Liver (tissue), 9 donors: ENCODE measurements around the gene CCDC12. TPM values are rescaled to one million over a fixed set of nuclear protein-coding genes. Genes with fewer than 3 reads are reported as not detected.

Source experiments
- DNase-seq: peaks from one replicate; pipeline ENCODE4 v3.0.0-alpha.2; 2017; ENCODE audit warnings: low spot score
- H3K27ac ChIP-seq, 2 donors: one replicate each; pipeline ENCODE4 v1.7.0; 2013; ENCODE audit warnings: inconsistent platforms in 2 of 2, low read length in 2 of 2, control low read depth in 1 of 2, low read depth in 1 of 2, mild to moderate bottlenecking in 1 of 2
- H3K27me3 ChIP-seq, 4 donors: one replicate each; pipeline versions ENCODE4 v1.6.1 to v1.7.0; 2013; ENCODE audit warnings: low read length in 3 of 4, inconsistent platforms in 1 of 4, mild to moderate bottlenecking in 1 of 4, moderate library complexity in 1 of 4; ENCODE audit not compliant: control insufficient read depth in 4 of 4, insufficient read depth in 4 of 4
- H3K36me3 ChIP-seq, 4 donors: one replicate each; pipeline versions ENCODE4 v1.6.1 to v1.7.0; 2013; ENCODE audit warnings: low read length in 3 of 4, mild to moderate bottlenecking in 3 of 4, low read depth in 1 of 4, moderate library complexity in 1 of 4; ENCODE audit not compliant: control insufficient read depth in 4 of 4, insufficient read depth in 3 of 4
- H3K4me1 ChIP-seq, 4 donors: one replicate each; pipeline versions ENCODE4 v1.6.1 to v1.7.0; 2013; ENCODE audit warnings: low read length in 3 of 4, mild to moderate bottlenecking in 3 of 4, moderate library complexity in 1 of 4; ENCODE audit not compliant: control insufficient read depth in 4 of 4, insufficient read depth in 4 of 4
- H3K4me3 ChIP-seq, 3 donors: one replicate each; pipeline versions ENCODE4 v1.6.1 to v1.7.0; 2013; ENCODE audit warnings: low read length in 3 of 3, control low read depth in 1 of 3, low read depth in 1 of 3, mild to moderate bottlenecking in 1 of 3
- H3K9ac ChIP-seq, 2 donors: one replicate each; pipeline ENCODE4 v1.7.0; 2013; ENCODE audit warnings: low read length in 2 of 2, mild to moderate bottlenecking in 2 of 2, moderate library complexity in 2 of 2, control low read depth in 1 of 2, low read depth in 1 of 2
- H3K9me3 ChIP-seq, 4 donors: one replicate each; pipeline versions ENCODE4 v1.6.1 to v1.7.0; 2013; ENCODE audit warnings: low read length in 3 of 4; ENCODE audit not compliant: control insufficient read depth in 4 of 4
- EGR1 ChIP-seq, 2 donors: IDR thresholded peaks; 2 replicates each; pipeline ENCODE4 v1.6.1; 2016 to 2018; ENCODE audit warnings: antibody characterized with exemption in 2 of 2, low read depth in 2 of 2
- FOXA1 ChIP-seq: IDR thresholded peaks from 2 replicates; pipeline ENCODE4 v1.6.1; 2016; ENCODE audit warnings: antibody characterized with exemption
- FOXA2 ChIP-seq: IDR thresholded peaks from 2 replicates; pipeline ENCODE4 v1.6.1; 2016; ENCODE audit warnings: antibody characterized with exemption
- GABPA ChIP-seq, 2 donors: IDR thresholded peaks in 1 of 2; conservative IDR thresholded peaks in 1 of 2; 2 replicates each; pipeline ENCODE4 v1.6.1; 2016; ENCODE audit warnings: antibody characterized with exemption in 2 of 2, mild to moderate bottlenecking in 1 of 2, moderate library complexity in 1 of 2
- HNF4A ChIP-seq, 2 donors: conservative IDR thresholded peaks; 2 replicates each; pipeline ENCODE4 v1.6.1; 2016; ENCODE audit warnings: antibody characterized with exemption in 2 of 2, mild to moderate bottlenecking in 2 of 2
- HNF4G ChIP-seq: IDR thresholded peaks from 2 replicates; pipeline ENCODE4 v1.6.1; 2016; ENCODE audit warnings: antibody characterized with exemption
- JUND ChIP-seq, 2 donors: IDR thresholded peaks; 2 replicates each; pipeline ENCODE4 v1.6.1; 2016; ENCODE audit warnings: antibody characterized with exemption in 2 of 2
- MAX ChIP-seq: IDR thresholded peaks from 2 replicates; pipeline ENCODE4 v1.6.1; 2016; ENCODE audit warnings: antibody characterized with exemption
- NR2F2 ChIP-seq: IDR thresholded peaks from 2 replicates; pipeline ENCODE4 v1.6.1; 2016; ENCODE audit warnings: antibody characterized with exemption
- RAD21 ChIP-seq, 2 donors: IDR thresholded peaks; 2 replicates each; pipeline ENCODE4 v1.6.1; 2016; ENCODE audit warnings: antibody characterized with exemption in 2 of 2, mild to moderate bottlenecking in 2 of 2
- SP1 ChIP-seq: IDR thresholded peaks from 2 replicates; pipeline ENCODE4 v1.6.1; 2018; ENCODE audit warnings: antibody characterized with exemption, mild to moderate bottlenecking
- TAF1 ChIP-seq: conservative IDR thresholded peaks from 2 replicates; pipeline ENCODE4 v1.6.1; 2016; ENCODE audit warnings: antibody characterized with exemption, mild to moderate bottlenecking
- YY1 ChIP-seq: IDR thresholded peaks from 2 replicates; pipeline ENCODE4 v1.6.1; 2016; ENCODE audit warnings: antibody characterized with exemption, mild to moderate bottlenecking
- ZBTB33 ChIP-seq: IDR thresholded peaks from 2 replicates; pipeline ENCODE4 v1.6.1; 2016; ENCODE audit warnings: antibody characterized with exemption
- WGBS: extraction: QIAGEN DNeasy Blood & Tissue Kit; methylation state at CpG from one replicate; pipeline ENCODE4 v1.1.7; 2013; 5-methylcytosine and 5-hydroxymethylcytosine counted together
- polyA plus RNA-seq, 2 donors: library from polyadenylated mRNA; stranded (reverse) in 1 of 2; unstranded in 1 of 2; fragments of 200-250 nt in 1 of 2; fragments of >200 nt in 1 of 2; fragmentation: Nextera tagmentation in 1 of 2; extraction: Ambion mirVana in 1 of 2; gene quantifications; one replicate each; pipeline versions ENCODE4 v1.2.1 to v1.2.3, GENCODE V29; 2013 to 2015
- total RNA-seq, 2 donors: library from RNA; depleted of rRNA; stranded (reverse); fragments of >200 nt; gene quantifications; one replicate each; pipeline ENCODE4 v1.2.3, GENCODE V29; 2014
- TF ChIP-seq, protein P1 (sequence below): IDR thresholded peaks from 2 replicates; pipeline ENCODE4 v1.6.1; 2016; ENCODE audit warnings: antibody characterized with exemption, mild to moderate bottlenecking
- TF ChIP-seq, protein P2 (sequence below): IDR thresholded peaks from 2 replicates; pipeline ENCODE4 v1.6.1; 2016; ENCODE audit warnings: antibody characterized with exemption
- donor health status: healthy.
- donor health status: healthy.
- donor health status: healthy.
- donor health status: healthy.
- donor health status: healthy.

CCDC12 gene
- total and polyA plus RNA-seq, 4 donors, result 8.5 to 35.1 (median 26.6) TPM

DNA sequence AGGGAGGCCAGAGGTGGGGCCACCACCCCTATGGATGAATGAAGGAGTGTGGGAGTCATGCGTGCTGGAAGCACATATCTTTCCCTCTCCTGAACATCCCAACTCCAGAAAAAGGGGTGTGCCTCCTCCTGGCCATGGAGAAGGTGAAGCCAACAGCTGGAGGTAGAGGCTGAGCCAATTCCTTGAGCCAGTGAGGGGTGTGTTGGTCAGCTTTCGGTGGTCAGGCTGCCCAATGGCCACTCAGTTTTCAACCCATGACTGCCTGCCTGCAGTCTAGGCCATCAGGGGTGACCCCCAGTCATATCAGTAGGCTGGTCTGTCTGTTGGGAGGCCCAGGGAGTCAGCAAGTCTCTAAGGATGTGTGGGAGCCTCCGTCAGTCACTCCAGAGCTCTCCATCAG, 85.4 kb downstream of the CCDC12 start (continued):
- TF ChIP-seq, protein P1, sequence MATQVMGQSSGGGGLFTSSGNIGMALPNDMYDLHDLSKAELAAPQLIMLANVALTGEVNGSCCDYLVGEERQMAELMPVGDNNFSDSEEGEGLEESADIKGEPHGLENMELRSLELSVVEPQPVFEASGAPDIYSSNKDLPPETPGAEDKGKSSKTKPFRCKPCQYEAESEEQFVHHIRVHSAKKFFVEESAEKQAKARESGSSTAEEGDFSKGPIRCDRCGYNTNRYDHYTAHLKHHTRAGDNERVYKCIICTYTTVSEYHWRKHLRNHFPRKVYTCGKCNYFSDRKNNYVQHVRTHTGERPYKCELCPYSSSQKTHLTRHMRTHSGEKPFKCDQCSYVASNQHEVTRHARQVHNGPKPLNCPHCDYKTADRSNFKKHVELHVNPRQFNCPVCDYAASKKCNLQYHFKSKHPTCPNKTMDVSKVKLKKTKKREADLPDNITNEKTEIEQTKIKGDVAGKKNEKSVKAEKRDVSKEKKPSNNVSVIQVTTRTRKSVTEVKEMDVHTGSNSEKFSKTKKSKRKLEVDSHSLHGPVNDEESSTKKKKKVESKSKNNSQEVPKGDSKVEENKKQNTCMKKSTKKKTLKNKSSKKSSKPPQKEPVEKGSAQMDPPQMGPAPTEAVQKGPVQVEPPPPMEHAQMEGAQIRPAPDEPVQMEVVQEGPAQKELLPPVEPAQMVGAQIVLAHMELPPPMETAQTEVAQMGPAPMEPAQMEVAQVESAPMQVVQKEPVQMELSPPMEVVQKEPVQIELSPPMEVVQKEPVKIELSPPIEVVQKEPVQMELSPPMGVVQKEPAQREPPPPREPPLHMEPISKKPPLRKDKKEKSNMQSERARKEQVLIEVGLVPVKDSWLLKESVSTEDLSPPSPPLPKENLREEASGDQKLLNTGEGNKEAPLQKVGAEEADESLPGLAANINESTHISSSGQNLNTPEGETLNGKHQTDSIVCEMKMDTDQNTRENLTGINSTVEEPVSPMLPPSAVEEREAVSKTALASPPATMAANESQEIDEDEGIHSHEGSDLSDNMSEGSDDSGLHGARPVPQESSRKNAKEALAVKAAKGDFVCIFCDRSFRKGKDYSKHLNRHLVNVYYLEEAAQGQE, result no peak
- no peak for TF ChIP-seq HNF4A (conservative IDR thresholded peaks at IDR 0.05)
- no peak for TF ChIP-seq MAX
- TF ChIP-seq TAF1, result no peak
- TF ChIP-seq SP1, result no peak
- TF ChIP-seq HNF4G, result no peak
- TF ChIP-seq FOXA1, result no peak
- TF ChIP-seq EGR1 (IDR thresholded peaks at IDR 0.05; ENCODE audit: low read depth in 2 of 2), result no peak
- TF ChIP-seq RAD21 (IDR thresholded peaks at IDR 0.05), result no peak
- no peak for TF ChIP-seq JUND (IDR thresholded peaks at IDR 0.05)
- no peak for TF ChIP-seq GABPA (IDR thresholded peaks at IDR 0.05 in 1 of 2, conservative IDR thresholded peaks at IDR 0.05 in 1 of 2)

DNA sequence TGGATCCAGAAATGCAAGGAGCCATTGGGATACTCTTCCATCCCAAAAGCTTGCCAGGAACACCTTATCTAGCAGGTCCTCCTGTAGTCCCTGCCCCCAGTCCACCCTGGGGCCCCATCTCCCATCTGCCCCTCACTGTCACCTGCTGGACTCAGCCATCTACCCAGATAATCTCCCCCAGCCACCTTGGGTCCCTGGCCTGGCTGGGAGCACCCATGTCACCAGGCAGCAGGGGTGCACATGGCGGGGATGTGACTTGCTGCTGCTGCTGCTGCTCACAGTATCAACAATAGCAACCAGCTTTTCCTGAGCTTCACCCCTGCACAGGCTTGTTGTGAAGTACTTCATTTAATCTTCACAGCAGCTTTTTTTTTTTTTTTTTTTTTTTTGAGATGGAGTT, 86.4 kb downstream of the CCDC12 start:
- H3K27ac ChIP-seq, result peak overlapping the region in 1 of 2 donors; percentile 25
- no peak overlapping the region for H3K9ac ChIP-seq
- H3K27me3 ChIP-seq, result no peaks in the 10 kb centered on the region
- H3K4me3 ChIP-seq, result no peak overlapping the region
- TF ChIP-seq, protein P1, result no peak
- no peak for TF ChIP-seq SP1
- TF ChIP-seq EGR1 (IDR thresholded peaks at IDR 0.05; ENCODE audit: low read depth in 2 of 2), result no peak
- no peak for TF ChIP-seq FOXA2
- TF ChIP-seq YY1, result no peak
- TF ChIP-seq ZBTB33, result no peak
- TF ChIP-seq RAD21 (IDR thresholded peaks at IDR 0.05), result no peak
- TF ChIP-seq, protein P2, sequence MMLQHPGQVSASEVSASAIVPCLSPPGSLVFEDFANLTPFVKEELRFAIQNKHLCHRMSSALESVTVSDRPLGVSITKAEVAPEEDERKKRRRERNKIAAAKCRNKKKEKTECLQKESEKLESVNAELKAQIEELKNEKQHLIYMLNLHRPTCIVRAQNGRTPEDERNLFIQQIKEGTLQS, result no peak
- no peak for TF ChIP-seq HNF4G
- TF ChIP-seq MAX, result no peak
- no peak for TF ChIP-seq NR2F2
- TF ChIP-seq FOXA1, result no peak
- H3K36me3 ChIP-seq, result no peaks in the 10 kb centered on the region
- peaks cover 2 to 15% (median 5%) of the 10 kb centered on the region in 4 donors for H3K4me1 ChIP-seq
- whole genome bisulfite sequencing, result 94% methylated on average over 1 of the region's 1 CpG
- no peaks in the 10 kb centered on the region for H3K9me3 ChIP-seq
- DNase-seq, result no peak
